PC-3 (cell line): Measurements from ENCODE around the gene PHF24. TPM values are rescaled to one million over a fixed set of nuclear protein-coding genes. Genes with fewer than 3 reads are reported as not detected.

Experiments used
- ATAC-seq: fragments of 200-7000 bp; cut with Tn5 transposase; 2 replicates; pipeline ENCODE4 v1.9.1; 2020; ENCODE audit warnings: mild to moderate bottlenecking, moderate library complexity
- BruUV-seq: library from RNA; stranded (reverse); fragments of 400-500 nt; replicated peaks from 2 replicates; lab custom pipeline; 2021; lab: Mats Ljungman, UMichigan
- CTCF ChIA-PET: fragments of 300-600 bp; sonication (Branson Sonifier 250); formaldehyde crosslinking; loops from one replicate; lab custom pipeline; 2022; ENCODE audit warnings: antibody characterized with exemption; lab: Charles Lee
- POLR2A ChIA-PET: fragments of 300-600 bp; sonication (Branson Sonifier 250); formaldehyde crosslinking; loops from one replicate; lab custom pipeline; 2022; ENCODE audit warnings: antibody characterized with exemption; ENCODE audit not compliant: unreplicated experiment; lab: Charles Lee
- DNase-seq: peaks from one replicate; pipeline ENCODE4 v3.0.0-alpha.2; 2015
- H2AFZ ChIP-seq: fragments of 300-600 bp; sonication (generic); 2 replicates; pipeline ENCODE4 v1.6.0; 2016; ENCODE audit warnings: antibody characterized with exemption, low read length
- H3F3A ChIP-seq: fragments of 300-600 bp; sonication (generic); one replicate; pipeline ENCODE4 v1.6.0; 2017; ENCODE audit warnings: antibody characterized with exemption, low read length, control low read depth, mild to moderate bottlenecking; ENCODE audit not compliant: unreplicated experiment
- H3K27ac ChIP-seq: fragments of 300-600 bp; sonication (generic); 2 replicates; pipeline ENCODE4 v1.5.1; 2016; ENCODE audit warnings: mild to moderate bottlenecking, low read length
- H3K27me3 ChIP-seq: fragments of 300-600 bp; sonication (generic); 2 replicates; pipeline ENCODE4 v1.6.1; 2016; ENCODE audit warnings: low read length, mixed read lengths
- H3K36me3 ChIP-seq: fragments of 300-600 bp; sonication (generic); 2 replicates; pipeline ENCODE4 v1.6.1; 2016; ENCODE audit warnings: low read depth, mixed run types, low read length, mixed read lengths
- H3K4me1 ChIP-seq: fragments of 300-600 bp; sonication (generic); 2 replicates; pipeline ENCODE4 v1.5.1; 2016; ENCODE audit warnings: low read length; ENCODE audit not compliant: insufficient read depth
- H3K4me2 ChIP-seq: fragments of 300-600 bp; sonication (generic); 2 replicates; pipeline ENCODE4 v1.6.0; 2016; ENCODE audit warnings: low read length
- H3K4me3 ChIP-seq: fragments of 300-600 bp; sonication (generic); 2 replicates; pipeline ENCODE4 v1.5.1; 2016; ENCODE audit warnings: mild to moderate bottlenecking, low read length, mixed read lengths
- H3K79me2 ChIP-seq: fragments of 300-600 bp; sonication (generic); 2 replicates; pipeline ENCODE4 v1.6.1; 2017; ENCODE audit warnings: low read length, mixed read lengths
- H3K9ac ChIP-seq: fragments of 300-600 bp; sonication (generic); 2 replicates; pipeline ENCODE4 v1.6.0; 2016; ENCODE audit warnings: mild to moderate bottlenecking, low read length
- H3K9me2 ChIP-seq: fragments of 300-600 bp; sonication (generic); replicated peaks from 2 replicates; pipeline ENCODE4 v1.6.1; 2016; ENCODE audit warnings: mixed run types, low read length, mixed read lengths
- H3K9me3 ChIP-seq: fragments of 300-600 bp; sonication (generic); 2 replicates; pipeline ENCODE4 v1.6.1; 2016; ENCODE audit warnings: low read length, mixed read lengths
- H4K20me1 ChIP-seq: fragments of 300-600 bp; sonication (generic); 2 replicates; pipeline ENCODE4 v1.6.1; 2016; ENCODE audit warnings: low read length, mixed read lengths
- EZH2 ChIP-seq: fragments of 300-600 bp; sonication (generic); IDR thresholded peaks from one replicate; pipeline ENCODE4 v1.6.1; 2017; ENCODE audit warnings: antibody characterized with exemption, mild to moderate bottlenecking, low read length; ENCODE audit not compliant: unreplicated experiment
- EZH2phosphoT487 ChIP-seq: fragments of 300-600 bp; sonication (generic); IDR thresholded peaks from 2 replicates; pipeline ENCODE4 v1.6.1; 2018; ENCODE audit warnings: mild to moderate bottlenecking, antibody characterized with exemption, low read length, borderline replicate concordance
- intact Hi-C: fragments of 100-400 bp; cut with micrococcal nuclease; formaldehyde crosslinking; loops from 2 replicates; pipeline ENCODE4 v1.9.0; 2023
- total RNA-seq: library from RNA; depleted of rRNA; stranded (reverse); fragments of >200 nt; gene quantifications from 2 replicates; pipeline ENCODE4 v1.2.3, GENCODE V29; 2014
- TF ChIP-seq, protein P1 (sequence below): fragments of 300-600 bp; sonication (generic); conservative IDR thresholded peaks from 2 replicates; pipeline ENCODE4 v1.5.1; 2017; ENCODE audit warnings: antibody characterized with exemption, low read depth, mild to moderate bottlenecking, low read length

The PHF24 gene
- total RNA-seq, 1 experiment from 2014 or later: not detected

DNA sequence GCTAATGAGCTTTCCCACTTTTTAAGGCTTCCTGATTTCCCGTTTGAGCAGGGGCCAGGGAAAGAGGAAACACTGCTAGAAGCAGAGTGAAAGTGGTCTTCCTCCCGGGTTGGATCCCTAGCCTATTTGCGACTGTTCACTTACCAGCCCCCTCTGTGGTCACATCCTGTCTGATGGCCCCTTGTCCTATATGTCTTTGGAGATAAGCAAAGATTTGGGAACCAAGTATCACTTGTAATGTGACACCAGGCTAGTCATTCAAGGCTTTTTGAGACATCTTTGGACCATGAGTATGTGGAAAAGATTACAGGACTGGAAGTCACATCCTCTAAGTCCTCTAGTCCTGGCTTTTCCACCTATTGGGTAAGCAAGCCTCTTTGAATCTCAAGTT is 37.6 kb downstream of the PHF24 start:
- ChIA-PET POLR2A (interaction anchor here (0.7 kb wide), 1 partner anchor 213 kb away, joined by 4 read pairs; no protein-coding TSS in a partner anchor), CTCF (no interaction called here)
- Histone ChIP-seq H3K4me2 (no peak overlapping the region), H3K79me2 (no peaks in the 10 kb centered on the region), H3K9me3 (no peaks in the 10 kb centered on the region), H3K36me3 (no peaks in the 10 kb centered on the region), H3K9ac (no peak overlapping the region), H3K4me1 (peaks cover 42% of the 10 kb centered on the region), H3K27ac (0 out of 2 replicates have a peak overlapping the region, but pooled peaks have one; percentile 5), H2AFZ (no peak overlapping the region), H3K4me3 (no peak overlapping the region), H3F3A (no peaks in the 10 kb centered on the region), H4K20me1 (no peaks in the 10 kb centered on the region), H3K9me2 (no peaks in the 10 kb centered on the region), H3K27me3 (no peaks in the 10 kb centered on the region)
- TF ChIP-seq EZH2 (no peak), EZH2phosphoT487 (no peak)
- TF ChIP-seq, protein P1, sequence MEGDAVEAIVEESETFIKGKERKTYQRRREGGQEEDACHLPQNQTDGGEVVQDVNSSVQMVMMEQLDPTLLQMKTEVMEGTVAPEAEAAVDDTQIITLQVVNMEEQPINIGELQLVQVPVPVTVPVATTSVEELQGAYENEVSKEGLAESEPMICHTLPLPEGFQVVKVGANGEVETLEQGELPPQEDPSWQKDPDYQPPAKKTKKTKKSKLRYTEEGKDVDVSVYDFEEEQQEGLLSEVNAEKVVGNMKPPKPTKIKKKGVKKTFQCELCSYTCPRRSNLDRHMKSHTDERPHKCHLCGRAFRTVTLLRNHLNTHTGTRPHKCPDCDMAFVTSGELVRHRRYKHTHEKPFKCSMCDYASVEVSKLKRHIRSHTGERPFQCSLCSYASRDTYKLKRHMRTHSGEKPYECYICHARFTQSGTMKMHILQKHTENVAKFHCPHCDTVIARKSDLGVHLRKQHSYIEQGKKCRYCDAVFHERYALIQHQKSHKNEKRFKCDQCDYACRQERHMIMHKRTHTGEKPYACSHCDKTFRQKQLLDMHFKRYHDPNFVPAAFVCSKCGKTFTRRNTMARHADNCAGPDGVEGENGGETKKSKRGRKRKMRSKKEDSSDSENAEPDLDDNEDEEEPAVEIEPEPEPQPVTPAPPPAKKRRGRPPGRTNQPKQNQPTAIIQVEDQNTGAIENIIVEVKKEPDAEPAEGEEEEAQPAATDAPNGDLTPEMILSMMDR: no peak
- no TSS peak for BruUV-seq
- ATAC-seq (no peak), DNase-seq (no peak)
- intact Hi-C loops: no loop called here

DNA sequence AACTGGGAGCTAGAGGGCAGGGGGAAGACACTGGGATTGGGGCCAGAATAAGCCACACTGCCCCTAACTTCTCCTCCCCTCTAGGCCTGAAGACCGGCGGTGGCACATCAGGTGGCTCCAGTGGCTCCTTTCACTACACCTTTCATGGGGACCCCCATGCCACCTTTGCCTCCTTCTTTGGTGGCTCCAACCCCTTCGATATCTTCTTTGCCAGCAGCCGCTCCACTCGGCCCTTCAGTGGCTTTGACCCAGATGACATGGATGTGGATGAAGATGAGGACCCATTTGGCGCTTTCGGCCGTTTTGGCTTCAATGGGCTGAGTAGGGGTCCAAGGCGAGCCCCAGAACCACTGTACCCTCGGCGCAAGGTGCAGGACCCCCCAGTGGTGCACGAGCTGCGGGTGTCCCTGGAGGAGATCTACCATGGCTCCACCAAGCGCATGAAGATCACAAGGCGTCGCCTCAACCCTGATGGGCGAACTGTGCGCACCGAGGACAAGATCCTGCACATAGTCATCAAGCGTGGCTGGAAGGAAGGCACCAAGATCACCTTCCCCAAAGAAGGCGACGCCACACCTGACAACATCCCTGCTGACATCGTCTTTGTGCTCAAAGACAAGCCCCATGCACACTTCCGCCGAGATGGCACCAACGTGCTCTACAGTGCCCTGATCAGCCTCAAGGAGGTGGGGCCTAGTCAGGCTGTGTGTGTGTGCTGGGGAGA is 38.3 kb downstream of the PHF24 start:
- POLR2A ChIA-PET: no interaction called here
- Histone ChIP-seq H3K27ac (no peak overlapping the region), H3K4me3 (no peak overlapping the region), H3F3A (no peaks in the 10 kb centered on the region), H3K9me3 (no peaks in the 10 kb centered on the region), H3K4me1 (peaks cover 46% of the 10 kb centered on the region), H3K27me3 (no peaks in the 10 kb centered on the region), H3K9me2 (no peaks in the 10 kb centered on the region), H3K4me2 (no peak overlapping the region), H2AFZ (no peak overlapping the region), H3K36me3 (no peaks in the 10 kb centered on the region), H3K79me2 (no peaks in the 10 kb centered on the region), H3K9ac (no peak overlapping the region), H4K20me1 (no peaks in the 10 kb centered on the region)
- TF ChIP-seq, protein P1: no peak
- TF ChIP-seq EZH2: no peak
- no peak for TF ChIP-seq EZH2phosphoT487
- no peak for ATAC-seq
- DNase-seq: no peak
- CTCF ChIA-PET: no interaction called here
- intact Hi-C loops: no loop called here
- BruUV-seq: no TSS peak

DNA sequence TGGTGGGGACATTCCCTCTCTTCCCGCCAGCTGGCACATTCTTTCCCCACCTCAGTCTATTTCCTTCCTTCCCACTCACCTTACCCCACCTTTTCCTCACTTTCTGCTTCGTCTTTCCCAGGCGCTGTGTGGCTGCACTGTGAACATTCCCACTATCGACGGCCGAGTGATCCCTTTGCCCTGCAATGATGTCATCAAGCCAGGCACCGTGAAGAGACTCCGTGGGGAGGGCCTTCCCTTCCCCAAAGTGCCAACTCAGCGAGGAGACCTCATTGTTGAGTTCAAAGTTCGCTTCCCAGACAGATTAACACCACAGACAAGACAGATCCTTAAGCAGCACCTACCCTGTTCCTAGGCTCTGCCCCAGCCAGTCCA is 38.8 kb downstream of the PHF24 start:
- POLR2A ChIA-PET: no interaction called here

More for the DNA sequence above, 38.8 kb downstream of the PHF24 start:
- H3K27me3 ChIP-seq: no peaks in the 10 kb centered on the region
- no peaks in the 10 kb centered on the region for H4K20me1 ChIP-seq
- H3K9me3 ChIP-seq: no peaks in the 10 kb centered on the region
- no peak for DNase-seq
- no peak overlapping the region for H3K27ac ChIP-seq
- intact Hi-C loops: no loop called here
- BruUV-seq: no TSS peak
- no peak overlapping the region for H2AFZ ChIP-seq
- no peaks in the 10 kb centered on the region for H3K36me3 ChIP-seq
- ATAC-seq: no peak
- no peak overlapping the region for H3K4me3 ChIP-seq
- CTCF ChIA-PET: no interaction called here
- TF ChIP-seq EZH2phosphoT487 (no peak), EZH2 (no peak)
- TF ChIP-seq, protein P1: no peak
- no peaks in the 10 kb centered on the region for H3K79me2 ChIP-seq
- no peak overlapping the region for H3K9ac ChIP-seq
- H3K4me2 ChIP-seq: no peak overlapping the region
- H3K4me1 ChIP-seq: peaks cover 49% of the 10 kb centered on the region
- no peaks in the 10 kb centered on the region for H3K9me2 ChIP-seq
- H3F3A ChIP-seq: no peaks in the 10 kb centered on the region
